Sigmoid colon (tissue), 4 donors: ENCODE data around the gene THSD7B.

Source experiments
- EP300 ChIP-seq, 4 donors: sonication (generic); formaldehyde crosslinking; IDR thresholded peaks; one replicate each; pipeline ENCODE4 v1.6.1; 2017; ENCODE audit warnings: antibody characterized with exemption in 4 of 4
- POLR2A ChIP-seq, 2 donors: fragments of 450-650 bp; IDR thresholded peaks; one replicate each; pipeline ENCODE4 v1.6.1; 2016; ENCODE audit warnings: antibody characterized with exemption in 2 of 2, mild to moderate bottlenecking in 2 of 2, moderate library complexity in 2 of 2
- TF ChIP-seq, protein P1 (sequence below), 4 experiments: fragments of 450-650 bp in 3 of 4; fragments of 200-600 bp in 1 of 4; IDR thresholded peaks; one replicate each; pipeline ENCODE4 v1.5.1; 2016 to 2019; ENCODE audit warnings: antibody characterized with exemption in 4 of 4, mild to moderate bottlenecking in 3 of 4, moderate library complexity in 2 of 4

DNA sequence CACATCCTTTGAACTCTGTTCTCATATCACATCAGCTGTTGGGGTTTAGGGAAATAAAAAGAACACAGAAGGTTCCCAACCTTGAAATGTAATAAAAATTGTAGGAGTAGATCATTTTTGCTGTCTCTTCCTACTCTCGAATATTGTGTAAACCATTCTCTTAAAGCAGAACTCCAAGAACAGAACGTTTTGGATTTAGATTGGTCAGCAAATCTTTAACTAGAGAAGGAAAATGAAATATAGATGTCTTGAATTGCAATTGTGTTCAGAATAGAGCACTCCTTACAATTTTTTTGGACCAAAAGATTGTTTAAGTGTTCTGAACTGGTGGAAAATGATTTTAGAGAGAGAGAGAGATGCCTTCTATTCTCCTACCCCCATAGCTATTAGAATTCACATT is 23.9 kb upstream of the THSD7B start:
- TF ChIP-seq EP300 (IDR thresholded peaks at IDR 0.05) (no peak), POLR2A (IDR thresholded peaks at IDR 0.05) (no peak)
- TF ChIP-seq, protein P1, sequence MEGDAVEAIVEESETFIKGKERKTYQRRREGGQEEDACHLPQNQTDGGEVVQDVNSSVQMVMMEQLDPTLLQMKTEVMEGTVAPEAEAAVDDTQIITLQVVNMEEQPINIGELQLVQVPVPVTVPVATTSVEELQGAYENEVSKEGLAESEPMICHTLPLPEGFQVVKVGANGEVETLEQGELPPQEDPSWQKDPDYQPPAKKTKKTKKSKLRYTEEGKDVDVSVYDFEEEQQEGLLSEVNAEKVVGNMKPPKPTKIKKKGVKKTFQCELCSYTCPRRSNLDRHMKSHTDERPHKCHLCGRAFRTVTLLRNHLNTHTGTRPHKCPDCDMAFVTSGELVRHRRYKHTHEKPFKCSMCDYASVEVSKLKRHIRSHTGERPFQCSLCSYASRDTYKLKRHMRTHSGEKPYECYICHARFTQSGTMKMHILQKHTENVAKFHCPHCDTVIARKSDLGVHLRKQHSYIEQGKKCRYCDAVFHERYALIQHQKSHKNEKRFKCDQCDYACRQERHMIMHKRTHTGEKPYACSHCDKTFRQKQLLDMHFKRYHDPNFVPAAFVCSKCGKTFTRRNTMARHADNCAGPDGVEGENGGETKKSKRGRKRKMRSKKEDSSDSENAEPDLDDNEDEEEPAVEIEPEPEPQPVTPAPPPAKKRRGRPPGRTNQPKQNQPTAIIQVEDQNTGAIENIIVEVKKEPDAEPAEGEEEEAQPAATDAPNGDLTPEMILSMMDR (IDR thresholded peaks at IDR 0.05), result no peak
